CD4-positive, alpha-beta T cell (primary cell): ENCODE results near the gene LMNB1. TPM values are rescaled to one million over a fixed set of nuclear protein-coding genes. Genes with fewer than 3 reads are reported as not detected.

ENCODE experiments used
- ATAC-seq: fragments of 200-7000 bp; cut with Tn5 transposase; one replicate; pipeline ENCODE4 v1.10.0; 2022; ENCODE audit warnings: mild to moderate bottlenecking; ENCODE audit not compliant: poor library complexity
- CTCF ChIA-PET: fragments of 350-600 bp; sonication (Branson Sonifier 250); formaldehyde crosslinking; loops from one replicate; lab custom pipeline; 2021; ENCODE audit warnings: antibody characterized with exemption, inconsistent platforms; lab: Charles Lee
- POLR2A ChIA-PET: fragments of 350-600 bp; sonication (Branson Sonifier 250); formaldehyde crosslinking; loops from one replicate; lab custom pipeline; 2021; ENCODE audit warnings: antibody characterized with exemption, inconsistent platforms; lab: Charles Lee
- DNase-seq, 14 experiments: peaks; one replicate each; pipeline ENCODE4 v3.0.0-alpha.2; 2013 to 2020; ENCODE audit warnings: mixed read lengths in 2 of 14
- H3K27ac ChIP-seq, 2 donors: one replicate each; pipeline versions ENCODE4 v1.5.1 to v1.7.0; 2013; ENCODE audit warnings: low read length in 2 of 2, low read depth in 1 of 2, mild to moderate bottlenecking in 1 of 2
- H3K27me3 ChIP-seq, 2 experiments: 1 replicate in 1 of 2; 2 replicates in 1 of 2; pipeline versions ENCODE4 v1.6.1 to v1.7.0; 2013; ENCODE audit warnings: low read length in 2 of 2, control low read depth in 1 of 2, mild to moderate bottlenecking in 1 of 2, moderate library complexity in 1 of 2; ENCODE audit not compliant: insufficient read depth in 2 of 2, control insufficient read depth in 1 of 2
- H3K36me3 ChIP-seq: one replicate; pipeline ENCODE4 v1.6.1; 2013; ENCODE audit warnings: low read length, control low read depth; ENCODE audit not compliant: insufficient read depth
- H3K4me1 ChIP-seq: one replicate; pipeline ENCODE4 v1.6.1; 2013; ENCODE audit warnings: low read length, control low read depth; ENCODE audit not compliant: insufficient read depth
- H3K4me3 ChIP-seq: one replicate; pipeline ENCODE4 v1.5.1; 2013; ENCODE audit warnings: mild to moderate bottlenecking, low read length, moderate library complexity
- H3K9me3 ChIP-seq, 2 experiments: 1 replicate in 1 of 2; 2 replicates in 1 of 2; pipeline versions ENCODE4 v1.6.1 to v1.7.0; 2013; ENCODE audit warnings: low read length in 2 of 2, mild to moderate bottlenecking in 2 of 2, control low read depth in 1 of 2, moderate library complexity in 1 of 2; ENCODE audit not compliant: control insufficient read depth in 1 of 2, insufficient read depth in 1 of 2
- H3K27ac Mint-ChIP-seq: one replicate; pipeline ENCODE4 v1.8.0; 2020; ENCODE audit warnings: mixed read lengths
- H3K27me3 Mint-ChIP-seq: one replicate; pipeline ENCODE4 v1.8.0; 2021; ENCODE audit warnings: mixed read lengths
- H3K36me3 Mint-ChIP-seq: one replicate; pipeline ENCODE4 v1.8.0; 2021; ENCODE audit warnings: low read depth, mixed read lengths
- H3K4me1 Mint-ChIP-seq: one replicate; pipeline ENCODE4 v1.8.0; 2021; ENCODE audit warnings: low read depth, mixed read lengths
- H3K4me3 Mint-ChIP-seq: one replicate; pipeline ENCODE4 v1.8.0; 2020; ENCODE audit warnings: mild to moderate bottlenecking, mixed read lengths
- H3K9me3 Mint-ChIP-seq: one replicate; pipeline ENCODE4 v1.8.0; 2020; ENCODE audit warnings: mixed read lengths
- intact Hi-C, 2 experiments: fragments of 100-400 bp; cut with DNase I in 1 of 2; cut with micrococcal nuclease in 1 of 2; formaldehyde crosslinking; loops; one replicate each; pipeline versions ENCODE4 v1.15.1 to v1.9.0; 2023 to 2025; cut with DNase I, micrococcal nuclease
- total RNA-seq, 174 experiments: library from RNA in 2 of 174; stranded (reverse) in 2 of 174; gene quantifications; one replicate each; pipeline ENCODE4 v1.2.3 and lab custom pipeline; 2021 to 2026
- TF ChIP-seq, protein P1 (sequence below): fragments of 200-600 bp; IDR thresholded peaks from one replicate; pipeline ENCODE4 v1.8.0; 2022; ENCODE audit warnings: antibody characterized with exemption, mild to moderate bottlenecking

Gene LMNB1
- total RNA-seq, 2 experiments from 2014 or later: 30.6 to 31.1 TPM

DNA sequence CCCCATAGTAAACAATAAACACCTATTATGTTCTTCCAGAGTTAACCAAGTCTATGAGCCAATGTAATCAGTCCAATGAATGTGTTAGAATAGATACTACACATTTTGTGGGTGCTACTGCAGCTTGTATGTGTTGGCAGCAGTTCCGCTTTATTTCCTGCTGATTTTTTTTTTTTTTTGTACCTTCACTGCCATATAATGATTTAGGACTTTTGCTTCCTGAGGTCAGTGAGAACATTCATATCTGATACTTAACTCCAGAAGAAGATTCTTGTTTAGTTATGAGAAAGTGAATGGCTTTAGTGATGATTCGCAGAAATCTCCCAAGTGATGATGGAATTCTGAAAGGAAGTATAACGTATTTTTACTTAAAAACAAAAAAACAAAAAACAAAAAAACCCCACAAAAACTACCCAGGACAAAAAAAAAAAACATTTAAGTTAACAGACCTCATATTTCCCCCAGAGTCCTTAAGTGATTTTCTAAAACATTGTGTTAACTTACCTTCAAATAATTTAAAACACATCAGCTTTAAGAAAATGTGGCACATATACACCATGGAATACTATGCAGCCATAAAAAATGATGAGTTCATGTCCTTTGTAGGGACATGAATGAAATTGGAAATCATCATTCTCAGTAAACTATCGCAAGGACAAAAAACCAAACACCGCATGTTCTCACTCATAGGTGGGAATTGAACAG, 24.7 kb upstream of the LMNB1 start:
- H3K4me3 Mint-ChIP-seq: no peak overlapping the region
- H3K9me3 Mint-ChIP-seq: no peaks in the 10 kb centered on the region
- Histone ChIP-seq H3K27ac (no peak overlapping the region), H3K4me1 (peaks cover 13% of the 10 kb centered on the region), H3K4me3 (no peak overlapping the region), H3K9me3 (no peaks in the 10 kb centered on the region), H3K27me3 (no peaks in the 10 kb centered on the region), H3K36me3 (no peaks in the 10 kb centered on the region)
- peaks cover 11% of the 10 kb centered on the region for H3K4me1 Mint-ChIP-seq
- H3K27ac Mint-ChIP-seq: no peak overlapping the region
- H3K27me3 Mint-ChIP-seq: no peaks in the 10 kb centered on the region
- TF ChIP-seq, protein P1, sequence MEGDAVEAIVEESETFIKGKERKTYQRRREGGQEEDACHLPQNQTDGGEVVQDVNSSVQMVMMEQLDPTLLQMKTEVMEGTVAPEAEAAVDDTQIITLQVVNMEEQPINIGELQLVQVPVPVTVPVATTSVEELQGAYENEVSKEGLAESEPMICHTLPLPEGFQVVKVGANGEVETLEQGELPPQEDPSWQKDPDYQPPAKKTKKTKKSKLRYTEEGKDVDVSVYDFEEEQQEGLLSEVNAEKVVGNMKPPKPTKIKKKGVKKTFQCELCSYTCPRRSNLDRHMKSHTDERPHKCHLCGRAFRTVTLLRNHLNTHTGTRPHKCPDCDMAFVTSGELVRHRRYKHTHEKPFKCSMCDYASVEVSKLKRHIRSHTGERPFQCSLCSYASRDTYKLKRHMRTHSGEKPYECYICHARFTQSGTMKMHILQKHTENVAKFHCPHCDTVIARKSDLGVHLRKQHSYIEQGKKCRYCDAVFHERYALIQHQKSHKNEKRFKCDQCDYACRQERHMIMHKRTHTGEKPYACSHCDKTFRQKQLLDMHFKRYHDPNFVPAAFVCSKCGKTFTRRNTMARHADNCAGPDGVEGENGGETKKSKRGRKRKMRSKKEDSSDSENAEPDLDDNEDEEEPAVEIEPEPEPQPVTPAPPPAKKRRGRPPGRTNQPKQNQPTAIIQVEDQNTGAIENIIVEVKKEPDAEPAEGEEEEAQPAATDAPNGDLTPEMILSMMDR: no peak
- CTCF ChIA-PET: no interaction called here
- ATAC-seq: no peak
- intact Hi-C loops: no loop called here
- H3K36me3 Mint-ChIP-seq: no peaks in the 10 kb centered on the region
- DNase-seq: no peak
- POLR2A ChIA-PET: no interaction called here

DNA sequence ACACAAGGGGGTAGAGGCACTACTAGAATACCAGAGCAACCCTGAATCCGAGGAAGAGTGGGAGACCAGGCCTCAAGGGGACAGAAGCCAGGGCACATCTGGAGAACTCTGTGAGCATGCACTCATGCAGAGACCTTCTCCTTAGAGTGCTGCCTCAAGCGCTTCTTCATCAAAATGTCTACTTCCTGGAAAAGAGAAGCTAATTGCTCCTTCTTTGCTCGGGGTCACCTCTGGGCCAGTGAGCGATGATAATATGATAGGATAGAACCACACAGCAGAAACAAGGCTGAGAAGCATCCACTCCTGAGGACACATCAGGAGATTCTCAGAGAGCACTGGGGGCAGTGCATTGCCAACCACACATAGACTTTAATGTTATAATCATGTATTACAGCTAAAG, 23.7 kb upstream of the LMNB1 start:
- intact Hi-C loops: no loop called here
- DNase-seq (no peak), ATAC-seq (no peak)
- no peaks in the 10 kb centered on the region for H3K36me3 Mint-ChIP-seq
- H3K27ac Mint-ChIP-seq: no peak overlapping the region
- H3K4me1 Mint-ChIP-seq: peaks cover 9% of the 10 kb centered on the region
- TF ChIP-seq, protein P1: no peak
- peaks cover 7% of the 10 kb centered on the region for H3K4me1 ChIP-seq
- no peaks in the 10 kb centered on the region for H3K9me3 ChIP-seq
- no peaks in the 10 kb centered on the region for H3K36me3 ChIP-seq
- CTCF ChIA-PET: no interaction called here
- POLR2A ChIA-PET: no interaction called here
- no peaks in the 10 kb centered on the region for H3K27me3 ChIP-seq
- H3K4me3 Mint-ChIP-seq: no peak overlapping the region
- no peaks in the 10 kb centered on the region for H3K9me3 Mint-ChIP-seq
- H3K27me3 Mint-ChIP-seq: no peaks in the 10 kb centered on the region
- no peak overlapping the region for H3K27ac ChIP-seq
- no peak overlapping the region for H3K4me3 ChIP-seq

DNA sequence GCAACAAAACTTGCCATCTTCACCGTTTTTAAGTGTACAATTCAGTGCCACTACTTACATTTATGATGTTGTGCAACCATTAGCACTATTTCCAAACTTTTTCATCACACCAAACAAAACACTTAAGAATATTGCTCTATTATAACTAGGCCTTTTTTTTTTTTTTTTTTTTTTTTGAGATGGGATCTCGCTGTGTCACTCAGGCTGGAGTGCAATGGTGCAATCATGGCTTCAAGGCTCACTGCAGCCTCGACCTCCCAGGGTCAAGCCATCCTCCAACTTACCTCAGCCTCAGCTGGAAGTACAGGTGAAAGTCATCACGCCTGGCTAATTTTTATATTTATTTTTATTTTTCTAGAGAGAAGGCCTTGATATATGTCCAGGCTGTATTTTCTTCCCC, 22.3 kb upstream of the LMNB1 start:
- Mint-ChIP-seq H3K9me3 (no peaks in the 10 kb centered on the region), H3K27ac (no peak overlapping the region), H3K27me3 (no peaks in the 10 kb centered on the region), H3K36me3 (no peaks in the 10 kb centered on the region), H3K4me1 (peaks cover 18% of the 10 kb centered on the region), H3K4me3 (no peak overlapping the region)
- ATAC-seq: no peak
- Histone ChIP-seq H3K9me3 (no peaks in the 10 kb centered on the region), H3K36me3 (no peaks in the 10 kb centered on the region), H3K27ac (no peak overlapping the region), H3K27me3 (no peaks in the 10 kb centered on the region), H3K4me3 (no peak overlapping the region), H3K4me1 (peaks cover 4% of the 10 kb centered on the region)
- TF ChIP-seq, protein P1: no peak
- POLR2A ChIA-PET: no interaction called here
- intact Hi-C loops: no loop called here
- CTCF ChIA-PET: no interaction called here
- no peak for DNase-seq
